ENCODE data around the gene KRT79. TPM values are rescaled to one million over a fixed set of nuclear protein-coding genes. Genes with fewer than 3 reads are reported as not detected.
"Not testable (repeated sequence)": the region's sequence is repeated elsewhere in the genome, so short reads cannot be mapped to it uniquely, and the experiment has no call there.

KRT79 gene
- polyA plus RNA-seq, 1 experiment = 0.04 TPM

DNA sequence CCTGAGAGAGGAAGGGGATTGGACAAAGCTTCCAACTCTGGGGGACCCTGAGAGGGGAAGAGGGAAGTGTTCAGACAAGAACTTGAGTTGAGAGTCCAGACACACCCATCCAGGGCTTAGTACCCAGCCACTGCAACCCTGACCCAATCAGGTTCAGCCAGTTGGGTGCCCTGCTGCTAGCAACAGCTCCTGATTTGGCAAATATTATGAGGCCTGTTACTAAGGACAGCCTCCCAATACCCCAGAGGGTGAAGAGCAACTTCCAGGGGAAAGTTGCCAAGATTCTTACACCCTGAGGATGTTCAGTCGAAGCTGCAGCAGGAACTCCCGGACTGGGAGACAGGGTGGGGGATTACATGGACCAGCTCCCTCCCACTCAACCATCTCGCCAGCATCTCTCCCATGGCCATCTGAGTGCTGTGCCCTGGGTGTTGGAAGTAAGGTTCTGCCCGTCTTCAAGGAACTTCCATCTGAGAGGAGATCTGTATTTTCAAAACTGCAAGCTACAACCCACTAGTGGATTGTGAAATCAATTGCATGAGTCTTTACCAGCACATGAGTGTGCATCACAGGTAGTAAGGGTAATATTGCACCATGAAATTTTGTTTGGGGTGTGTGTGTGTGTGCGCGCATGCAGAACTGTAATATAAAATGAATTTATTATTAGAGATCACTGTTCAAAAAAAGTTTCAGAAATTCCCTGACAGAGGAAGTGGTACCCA, 26.2 kb upstream of the KRT79 start:
- no peak for DNase-seq (ENCODE audit: low read depth, low spot score)
- Histone ChIP-seq H3K9me3 (ENCODE audit: control insufficient read depth, insufficient read depth, low read length) (no peaks in the 10 kb centered on the region), H3K27ac (ENCODE audit: low read depth, low read length) (no peak overlapping the region), H3K27me3 (ENCODE audit: control insufficient read depth, insufficient read depth, low read length) (peaks cover 3% of the 10 kb centered on the region), H3K4me3 (ENCODE audit: low read depth, low read length) (no peak overlapping the region)
- POLR2A ChIA-PET = no interaction called here
- TF ChIP-seq, protein P1, sequence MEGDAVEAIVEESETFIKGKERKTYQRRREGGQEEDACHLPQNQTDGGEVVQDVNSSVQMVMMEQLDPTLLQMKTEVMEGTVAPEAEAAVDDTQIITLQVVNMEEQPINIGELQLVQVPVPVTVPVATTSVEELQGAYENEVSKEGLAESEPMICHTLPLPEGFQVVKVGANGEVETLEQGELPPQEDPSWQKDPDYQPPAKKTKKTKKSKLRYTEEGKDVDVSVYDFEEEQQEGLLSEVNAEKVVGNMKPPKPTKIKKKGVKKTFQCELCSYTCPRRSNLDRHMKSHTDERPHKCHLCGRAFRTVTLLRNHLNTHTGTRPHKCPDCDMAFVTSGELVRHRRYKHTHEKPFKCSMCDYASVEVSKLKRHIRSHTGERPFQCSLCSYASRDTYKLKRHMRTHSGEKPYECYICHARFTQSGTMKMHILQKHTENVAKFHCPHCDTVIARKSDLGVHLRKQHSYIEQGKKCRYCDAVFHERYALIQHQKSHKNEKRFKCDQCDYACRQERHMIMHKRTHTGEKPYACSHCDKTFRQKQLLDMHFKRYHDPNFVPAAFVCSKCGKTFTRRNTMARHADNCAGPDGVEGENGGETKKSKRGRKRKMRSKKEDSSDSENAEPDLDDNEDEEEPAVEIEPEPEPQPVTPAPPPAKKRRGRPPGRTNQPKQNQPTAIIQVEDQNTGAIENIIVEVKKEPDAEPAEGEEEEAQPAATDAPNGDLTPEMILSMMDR (IDR thresholded peaks at IDR 0.05; ENCODE audit: low read depth, low read length) = no peak
- CTCF ChIA-PET = interaction anchor here (1.3 to 1.8 kb wide), 2 partner anchors 10 to 19 kb away, joined by 3 to 5 read pairs; no protein-coding TSS in a partner anchor

DNA sequence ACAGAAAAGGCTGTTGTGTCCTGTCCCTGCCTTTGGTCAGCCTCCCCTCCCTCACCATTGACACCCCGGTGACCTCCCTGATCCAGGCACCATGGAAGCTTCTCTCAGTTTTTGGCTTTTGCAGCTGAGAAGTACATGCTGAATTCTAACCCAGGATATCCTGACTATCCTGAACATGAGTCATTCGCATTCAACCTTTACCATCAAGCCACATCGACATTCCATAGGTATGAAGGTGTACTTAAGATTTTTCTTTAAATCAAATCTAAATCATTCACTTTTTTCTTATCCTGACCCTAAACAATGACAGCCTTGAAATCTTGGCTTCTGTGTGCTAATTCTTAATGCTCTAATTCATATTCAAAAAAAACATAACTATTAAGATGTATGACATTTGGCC, 23.4 kb upstream of the KRT79 start:
- no peak overlapping the region for H3K4me3 ChIP-seq (ENCODE audit: low read depth, low read length)
- ChIA-PET CTCF (no interaction called here), POLR2A (no interaction called here)
- no peaks in the 10 kb centered on the region for H3K9me3 ChIP-seq (ENCODE audit: control insufficient read depth, insufficient read depth, low read length)
- peaks cover 7% of the 10 kb centered on the region for H3K27me3 ChIP-seq (ENCODE audit: control insufficient read depth, insufficient read depth, low read length)
- no peak for DNase-seq (ENCODE audit: low read depth, low spot score)
- TF ChIP-seq, protein P1 (IDR thresholded peaks at IDR 0.05; ENCODE audit: low read depth, low read length) = no peak
- no peak overlapping the region for H3K27ac ChIP-seq (ENCODE audit: low read depth, low read length)

DNA sequence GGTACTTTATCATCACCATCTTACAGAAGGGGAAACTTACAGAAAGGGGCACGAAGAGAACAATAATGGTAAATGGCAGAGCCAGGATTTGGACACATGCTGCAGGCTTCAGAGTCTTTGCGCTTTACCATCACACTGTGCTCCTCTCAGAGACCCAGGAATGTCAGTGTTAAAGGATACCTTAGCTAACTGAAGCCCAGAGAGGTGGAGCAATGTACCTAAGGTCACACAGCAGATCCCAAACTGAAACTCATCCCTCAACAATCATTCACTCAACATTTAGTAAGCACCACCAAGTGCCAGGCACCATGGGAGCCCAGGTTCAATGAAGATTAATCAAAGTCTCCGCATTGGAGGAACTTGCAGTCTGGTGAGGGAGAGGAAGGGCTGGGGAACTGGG, 22.7 kb upstream of the KRT79 start:
- no peak for DNase-seq (ENCODE audit: low read depth, low spot score)
- TF ChIP-seq, protein P1 (IDR thresholded peaks at IDR 0.05; ENCODE audit: low read depth, low read length) = no peak
- no peak overlapping the region for H3K4me3 ChIP-seq (ENCODE audit: low read depth, low read length)
- no peaks in the 10 kb centered on the region for H3K9me3 ChIP-seq (ENCODE audit: control insufficient read depth, insufficient read depth, low read length)
- peaks cover 12% of the 10 kb centered on the region for H3K27me3 ChIP-seq (ENCODE audit: control insufficient read depth, insufficient read depth, low read length)
- POLR2A ChIA-PET = no interaction called here
- CTCF ChIA-PET = interaction anchor here (0.9 kb wide), 1 partner anchor 28 kb away, joined by 3 read pairs; no protein-coding TSS in a partner anchor
- no peak overlapping the region for H3K27ac ChIP-seq (ENCODE audit: low read depth, low read length)

DNA sequence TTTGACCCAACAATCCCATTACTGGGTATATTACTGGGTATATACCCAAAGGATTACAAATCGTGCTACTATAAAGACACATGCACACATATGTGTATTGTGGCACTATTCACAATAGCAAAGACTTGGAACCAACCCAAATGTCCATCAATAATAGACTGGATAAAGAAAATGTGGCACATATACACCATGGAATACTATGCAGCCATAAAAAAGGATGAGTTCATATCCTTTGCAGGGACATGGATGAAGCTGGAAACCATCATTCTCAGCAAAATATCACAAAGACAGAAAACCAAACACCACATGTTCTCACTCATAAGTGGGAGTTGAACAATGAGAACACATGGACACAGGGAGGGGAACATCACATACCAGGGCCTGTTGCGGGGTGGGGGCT, 22.0 kb upstream of the KRT79 start:
- H3K4me3 ChIP-seq (ENCODE audit: low read depth, low read length); DNase-seq (ENCODE audit: low read depth, low spot score); H3K27ac ChIP-seq (ENCODE audit: low read depth, low read length); CTCF ChIA-PET; H3K9me3 ChIP-seq (ENCODE audit: control insufficient read depth, insufficient read depth, low read length); POLR2A ChIA-PET: not testable (repeated sequence)
- H3K27me3 ChIP-seq (ENCODE audit: control insufficient read depth, insufficient read depth, low read length) = peaks cover 16% of the 10 kb centered on the region

DNA sequence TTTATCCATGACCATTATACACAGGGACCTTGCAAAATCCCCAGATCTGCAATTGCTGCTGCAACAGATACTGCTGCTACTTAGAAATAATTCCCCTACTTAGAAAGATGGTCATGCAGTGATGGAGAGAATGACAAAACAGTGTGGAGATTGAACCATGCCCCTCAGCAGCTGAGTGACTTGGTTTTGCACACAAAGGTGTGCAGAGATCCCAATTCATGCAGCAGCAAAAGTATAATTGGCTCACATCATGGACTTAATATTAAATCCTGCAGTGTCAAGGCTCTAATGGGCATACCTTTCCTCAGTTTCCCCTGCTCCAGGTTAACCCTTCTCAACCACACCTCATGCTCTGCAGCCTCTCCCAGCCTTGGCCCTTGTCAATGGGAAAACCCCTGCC, 17.7 kb upstream of the KRT79 start:
- ChIA-PET CTCF (no interaction called here), POLR2A (no interaction called here)
- no peak overlapping the region for H3K4me3 ChIP-seq (ENCODE audit: low read depth, low read length)
- H3K27me3 ChIP-seq (ENCODE audit: control insufficient read depth, insufficient read depth, low read length) = peaks cover 22% of the 10 kb centered on the region
- TF ChIP-seq, protein P1 (IDR thresholded peaks at IDR 0.05; ENCODE audit: low read depth, low read length) = no peak
- no peak overlapping the region for H3K27ac ChIP-seq (ENCODE audit: low read depth, low read length)
- H3K9me3 ChIP-seq (ENCODE audit: control insufficient read depth, insufficient read depth, low read length) = no peaks in the 10 kb centered on the region
- no peak for DNase-seq (ENCODE audit: low read depth, low spot score)
